ENCODE results near the gene ARHGAP24.
"Not testable (repeated sequence)": the region's sequence is repeated elsewhere in the genome, so short reads cannot be mapped to it uniquely, and the experiment has no call there.

The ARHGAP24 gene

GRCh38 chr4:85659610-85660218 lies 184.8 kb downstream of the ARHGAP24 start:
- DNase-seq: peak; percentile 30 to 48

GRCh38 chr4:85666625-85667024 lies 191.7 kb downstream of the ARHGAP24 start:
- DNase-seq: not testable (repeated sequence)

- DNase-seq: peak; percentile 45 to 46
Observed at GRCh38 chr4:85669204-85669603, 194.3 kb downstream of the ARHGAP24 start.

GRCh38 chr4:85669992-85670548 lies 195.1 kb downstream of the ARHGAP24 start:
- no peak for DNase-seq

GRCh38 chr4:85671120-85671519 lies 196.2 kb downstream of the ARHGAP24 start:
- no peak for DNase-seq

- no peak for DNase-seq
Observed at GRCh38 chr4:85672116-85672515, 197.2 kb downstream of the ARHGAP24 start.

- DNase-seq: peak in 1 of 2 donors; percentile 22
Observed at GRCh38 chr4:85672959-85673358, 198.0 kb downstream of the ARHGAP24 start.

- DNase-seq: no peak
Observed at GRCh38 chr4:85673540-85673939, 198.6 kb downstream of the ARHGAP24 start.

- no peak for DNase-seq
Observed at GRCh38 chr4:85675076-85676049, 200.4 kb downstream of the ARHGAP24 start.

GRCh38 chr4:85676050-85676425 lies 201.1 kb downstream of the ARHGAP24 start:
- DNase-seq: no peak

GRCh38 chr4:85676850-85677590 lies 202.1 kb downstream of the ARHGAP24 start:
- DNase-seq: no peak

- peak; percentile 88 to 97 for DNase-seq
Observed at GRCh38 chr4:85681221-85681657, 206.3 kb downstream of the ARHGAP24 start.

- no peak for DNase-seq
Observed at GRCh38 chr4:85681921-85682320, 207.0 kb downstream of the ARHGAP24 start.

- no peak for DNase-seq
Observed at GRCh38 chr4:85682391-85682790, 207.4 kb downstream of the ARHGAP24 start.

GRCh38 chr4:85684676-85685075 lies 209.7 kb downstream of the ARHGAP24 start:
- DNase-seq: no peak

- DNase-seq: no peak
Observed at GRCh38 chr4:85686398-85686797, 211.4 kb downstream of the ARHGAP24 start.

GRCh38 chr4:85688055-85688740 lies 213.2 kb downstream of the ARHGAP24 start:
- DNase-seq: no peak

GRCh38 chr4:85696661-85697060 lies 221.7 kb downstream of the ARHGAP24 start:
- DNase-seq: no peak

GRCh38 chr4:85697854-85698253 lies 222.9 kb downstream of the ARHGAP24 start:
- peak; percentile 56 to 58 for DNase-seq

GRCh38 chr4:85700362-85700761 lies 225.4 kb downstream of the ARHGAP24 start:
- no peak for DNase-seq

GRCh38 chr4:85701861-85702321 lies 226.9 kb downstream of the ARHGAP24 start:
- peak; percentile 81 to 88 for DNase-seq

GRCh38 chr4:85703096-85703495 lies 228.1 kb downstream of the ARHGAP24 start:
- no peak for DNase-seq

Data from inflammatory macrophage treated with lipopolysaccharide for 1 hour (primary cell).